Stomach (tissue), 9 donors: Measurements from ENCODE around the gene VEZT. TPM values are rescaled to one million over a fixed set of nuclear protein-coding genes. Genes with fewer than 3 reads are reported as not detected.

ENCODE experiments used
- DNase-seq, 2 donors: peaks; one replicate each; pipeline versions ENCODE4 v3.0.0 to v3.0.0-alpha.2; 2013 to 2019
- H3K27ac ChIP-seq, 5 donors: fragments of 200-600 bp in 4 of 5; sonication (generic) in 4 of 5; one replicate each; pipeline ENCODE4 v1.5.1; 2013 to 2019; ENCODE audit warnings: mild to moderate bottlenecking in 1 of 5, moderate library complexity in 1 of 5
- H3K27me3 ChIP-seq, 3 donors: fragments of 200-600 bp; sonication (generic); one replicate each; pipeline ENCODE4 v1.5.1; 2017 to 2019; ENCODE audit warnings: mixed run types in 1 of 3
- H3K36me3 ChIP-seq, 4 donors: fragments of 200-600 bp; sonication (generic); 1 replicate in 3 of 4; 2 replicates in 1 of 4; pipeline ENCODE4 v1.5.1; 2016 to 2019
- H3K4me1 ChIP-seq, 4 donors: fragments of 200-600 bp; sonication (generic); one replicate each; pipeline ENCODE4 v1.5.1; 2016 to 2019
- H3K4me3 ChIP-seq, 4 donors: fragments of 200-600 bp; sonication (generic) in 3 of 4; one replicate each; pipeline ENCODE4 v1.5.1; 2016 to 2019; ENCODE audit warnings: mild to moderate bottlenecking in 1 of 4
- H3K9me3 ChIP-seq, 4 donors: fragments of 200-600 bp; sonication (generic); one replicate each; pipeline ENCODE4 v1.5.1; 2016 to 2019
- EP300 ChIP-seq: sonication (generic); formaldehyde crosslinking; IDR thresholded peaks from one replicate; pipeline ENCODE4 v1.6.1; 2017; ENCODE audit warnings: antibody characterized with exemption
- POLR2A ChIP-seq, 4 donors: fragments of 450-650 bp; IDR thresholded peaks; one replicate each; pipeline ENCODE4 v1.6.1; 2016; ENCODE audit warnings: antibody characterized with exemption in 4 of 4, control low read depth in 2 of 4, mild to moderate bottlenecking in 1 of 4, moderate library complexity in 1 of 4
- POLR2AphosphoS5 ChIP-seq, 3 donors: sonication (generic); formaldehyde crosslinking; IDR thresholded peaks; one replicate each; pipeline ENCODE4 v1.6.1; 2016; ENCODE audit warnings: antibody characterized with exemption in 3 of 3
- WGBS, 5 donors: extraction: QIAGEN DNeasy Blood & Tissue Kit in 3 of 5; methylation state at CpG; one replicate each; pipeline versions ENCODE4 v1.1.5 to v1.1.7; 2013 to 2018; 5-methylcytosine and 5-hydroxymethylcytosine counted together
- intact Hi-C: fragments of 100-400 bp; cut with DNase I; formaldehyde crosslinking; loops from one replicate; pipeline ENCODE4 v1.15.1; 2023; ENCODE audit warnings: low total_unique reads
- polyA plus RNA-seq, 3 donors: library from polyadenylated mRNA; stranded (reverse); fragments of 200-250 nt; gene quantifications; one replicate each; pipeline ENCODE4 v1.2.3, GENCODE V29; 2013
- total RNA-seq, 5 donors: library from RNA; depleted of rRNA; stranded (reverse); fragments of >200 nt; gene quantifications; one replicate each; pipeline versions ENCODE4 v1.1.0 to v1.2.3, GENCODE V29; 2014 to 2016
- TF ChIP-seq, protein P1 (sequence below), 7 experiments: fragments of 450-650 bp in 4 of 7; fragments of 200-600 bp in 3 of 7; sonication (generic) in 3 of 7; IDR thresholded peaks; one replicate each; pipeline ENCODE4 v1.5.1; 2016 to 2019; ENCODE audit warnings: antibody characterized with exemption in 7 of 7, control low read depth in 2 of 7, mild to moderate bottlenecking in 1 of 7
- donor health status: healthy with polysubstance abuse.
- donor health status: Bipolar disorder and iron deficiency.
- donor health status: healthy.

The VEZT gene
- total and polyA plus RNA-seq, 8 donors = 11.0 to 165 (median 46.7) TPM

DNA sequence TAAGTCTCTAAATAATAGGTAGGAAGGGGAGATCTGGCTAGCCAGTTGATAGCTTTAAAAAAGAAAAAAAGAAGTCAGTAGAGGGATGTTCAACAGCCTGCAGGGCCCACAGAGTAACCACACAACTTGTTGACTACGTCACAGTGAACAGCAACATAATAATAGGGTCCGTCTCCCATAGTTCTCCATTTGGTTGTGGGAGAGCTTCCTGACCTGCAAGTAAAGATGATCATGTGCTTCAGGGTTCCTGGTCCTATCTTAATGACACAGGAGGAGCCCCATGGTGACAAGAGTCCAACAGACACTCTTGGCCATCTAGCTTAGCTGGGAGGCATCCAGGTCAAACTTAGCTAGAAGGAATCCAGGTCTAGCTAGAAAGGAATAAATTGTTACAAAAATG is 36.5 kb upstream of the VEZT start:
- Histone ChIP-seq H3K4me1 (peaks cover 0 to 3% (median 0%) of the 10 kb centered on the region in 4 donors), H3K36me3 (no peaks in the 10 kb centered on the region), H3K27ac (no peak overlapping the region), H3K9me3 (no peaks in the 10 kb centered on the region), H3K27me3 (no peaks in the 10 kb centered on the region), H3K4me3 (no peak overlapping the region)
- no peak for TF ChIP-seq EP300
- TF ChIP-seq, protein P1, sequence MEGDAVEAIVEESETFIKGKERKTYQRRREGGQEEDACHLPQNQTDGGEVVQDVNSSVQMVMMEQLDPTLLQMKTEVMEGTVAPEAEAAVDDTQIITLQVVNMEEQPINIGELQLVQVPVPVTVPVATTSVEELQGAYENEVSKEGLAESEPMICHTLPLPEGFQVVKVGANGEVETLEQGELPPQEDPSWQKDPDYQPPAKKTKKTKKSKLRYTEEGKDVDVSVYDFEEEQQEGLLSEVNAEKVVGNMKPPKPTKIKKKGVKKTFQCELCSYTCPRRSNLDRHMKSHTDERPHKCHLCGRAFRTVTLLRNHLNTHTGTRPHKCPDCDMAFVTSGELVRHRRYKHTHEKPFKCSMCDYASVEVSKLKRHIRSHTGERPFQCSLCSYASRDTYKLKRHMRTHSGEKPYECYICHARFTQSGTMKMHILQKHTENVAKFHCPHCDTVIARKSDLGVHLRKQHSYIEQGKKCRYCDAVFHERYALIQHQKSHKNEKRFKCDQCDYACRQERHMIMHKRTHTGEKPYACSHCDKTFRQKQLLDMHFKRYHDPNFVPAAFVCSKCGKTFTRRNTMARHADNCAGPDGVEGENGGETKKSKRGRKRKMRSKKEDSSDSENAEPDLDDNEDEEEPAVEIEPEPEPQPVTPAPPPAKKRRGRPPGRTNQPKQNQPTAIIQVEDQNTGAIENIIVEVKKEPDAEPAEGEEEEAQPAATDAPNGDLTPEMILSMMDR (IDR thresholded peaks at IDR 0.05) = no peak
- TF ChIP-seq POLR2A (IDR thresholded peaks at IDR 0.05) = no peak
- TF ChIP-seq POLR2AphosphoS5 (IDR thresholded peaks at IDR 0.05) = no peak
- DNase-seq = no peak
- WGBS, 5 donors = 82 to 93% (median 87%) methylated on average over 2 of the region's 2 CpGs
- intact Hi-C loops = no loop called here

DNA sequence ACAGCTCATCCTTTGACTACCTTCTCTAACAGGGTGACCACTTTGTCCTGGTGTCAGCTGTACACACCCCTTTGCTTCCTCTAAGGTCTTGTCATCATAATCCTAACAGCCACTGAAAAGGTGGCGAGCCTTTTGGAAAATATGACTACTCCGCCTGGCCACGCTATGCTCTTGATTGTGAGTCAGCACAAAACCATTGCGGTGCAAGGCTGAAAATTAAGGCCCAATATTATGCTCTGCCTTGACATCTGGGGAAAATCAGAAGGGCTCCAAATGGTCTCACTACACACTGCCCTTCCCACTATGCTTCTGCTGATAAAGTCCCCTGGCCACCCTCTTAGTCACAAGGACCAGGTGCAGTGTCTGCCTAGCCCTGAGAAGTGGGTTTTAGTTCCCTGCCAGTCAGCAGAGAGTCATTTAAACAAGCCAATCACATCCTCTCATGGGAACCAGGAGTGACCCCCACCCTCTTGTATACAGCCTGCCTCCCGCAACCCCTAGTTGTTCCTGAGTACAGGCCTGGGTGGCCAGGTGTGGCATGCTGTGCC is 34.7 kb upstream of the VEZT start:
- intact Hi-C loops = no loop called here
- WGBS, 5 donors = 65 to 75% (median 72%) methylated on average over 5 of the region's 5 CpGs
- no peaks in the 10 kb centered on the region for H3K9me3 ChIP-seq
- H3K4me3 ChIP-seq = no peak overlapping the region
- no peaks in the 10 kb centered on the region for H3K36me3 ChIP-seq
- H3K4me1 ChIP-seq = no peaks in the 10 kb centered on the region
- TF ChIP-seq EP300 (no peak), POLR2A (IDR thresholded peaks at IDR 0.05) (no peak), POLR2AphosphoS5 (IDR thresholded peaks at IDR 0.05) (no peak)
- TF ChIP-seq, protein P1 (IDR thresholded peaks at IDR 0.05) = no peak
- DNase-seq = no peak
- no peak overlapping the region for H3K27ac ChIP-seq
- no peaks in the 10 kb centered on the region for H3K27me3 ChIP-seq

DNA sequence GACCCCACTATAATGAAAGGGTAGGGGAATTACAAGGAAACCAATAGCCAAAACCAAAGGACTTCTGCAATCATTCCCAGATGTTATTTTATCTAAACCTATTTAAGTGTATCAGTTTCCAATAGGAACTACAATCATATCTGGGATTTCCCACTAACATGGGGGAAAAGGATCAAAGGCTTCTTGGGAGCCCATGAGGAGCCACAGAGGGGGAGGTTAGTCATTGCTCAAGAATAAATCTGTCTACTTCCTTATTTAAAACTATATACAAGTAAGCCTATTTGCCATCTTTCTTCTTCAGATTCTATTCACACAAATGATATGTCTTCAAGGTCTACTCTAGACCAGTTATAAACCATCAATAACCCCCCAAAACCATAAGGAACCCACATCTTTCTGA is 33.5 kb upstream of the VEZT start:
- H3K27me3 ChIP-seq = no peaks in the 10 kb centered on the region
- no peak overlapping the region for H3K27ac ChIP-seq
- no peaks in the 10 kb centered on the region for H3K36me3 ChIP-seq
- TF ChIP-seq, protein P1 (IDR thresholded peaks at IDR 0.05) = no peak
- TF ChIP-seq POLR2AphosphoS5 (IDR thresholded peaks at IDR 0.05) = no peak
- no peak for DNase-seq
- H3K4me1 ChIP-seq = no peaks in the 10 kb centered on the region
- no peaks in the 10 kb centered on the region for H3K9me3 ChIP-seq
- no peak overlapping the region for H3K4me3 ChIP-seq
- intact Hi-C loops = no loop called here

DNA sequence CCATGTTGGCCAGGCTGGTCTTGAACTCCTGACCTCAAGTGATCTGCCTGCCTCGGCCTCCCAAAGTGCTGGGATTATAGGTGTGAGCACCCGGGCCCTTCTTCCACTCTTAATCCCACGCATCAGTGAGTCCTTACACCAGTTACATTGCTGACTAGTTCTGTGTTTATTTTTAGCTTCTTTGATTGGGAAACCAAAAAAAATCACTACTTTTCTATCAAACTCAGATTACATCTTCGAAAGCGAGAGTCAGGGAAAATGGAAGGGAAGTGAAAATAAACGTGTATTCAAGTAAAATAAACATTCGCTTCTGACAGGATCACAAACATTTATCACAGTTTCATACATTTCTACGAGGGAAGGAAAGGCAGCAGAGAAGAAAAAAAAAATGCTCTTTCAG is 32.5 kb upstream of the VEZT start:
- H3K27ac ChIP-seq = no peak overlapping the region
- 75 to 86% (median 80%) methylated on average over 8 of the region's 8 CpGs for WGBS, 5 donors
- intact Hi-C loops = no loop called here
- no peak for DNase-seq
- no peaks in the 10 kb centered on the region for H3K9me3 ChIP-seq
- H3K36me3 ChIP-seq = no peaks in the 10 kb centered on the region
- no peaks in the 10 kb centered on the region for H3K4me1 ChIP-seq
- H3K27me3 ChIP-seq = no peaks in the 10 kb centered on the region
- no peak overlapping the region for H3K4me3 ChIP-seq
- TF ChIP-seq, protein P1 (IDR thresholded peaks at IDR 0.05) = no peak
- no peak for TF ChIP-seq POLR2AphosphoS5 (IDR thresholded peaks at IDR 0.05)
- TF ChIP-seq POLR2A (IDR thresholded peaks at IDR 0.05) = no peak
- TF ChIP-seq EP300 = no peak
